Activated gamma-delta T cell treated with anti-CD3 and anti-CD28 coated beads, Interleukin-2, amount 50 U/mL, for 16 hours (primary cell): Measurements from ENCODE around the gene RHBDL1.

Experiments used
- DNase-seq: peaks from one replicate; pipeline ENCODE4 v3.0.0-alpha.2; 2020; ENCODE audit warnings: low read depth

Gene RHBDL1

DNA sequence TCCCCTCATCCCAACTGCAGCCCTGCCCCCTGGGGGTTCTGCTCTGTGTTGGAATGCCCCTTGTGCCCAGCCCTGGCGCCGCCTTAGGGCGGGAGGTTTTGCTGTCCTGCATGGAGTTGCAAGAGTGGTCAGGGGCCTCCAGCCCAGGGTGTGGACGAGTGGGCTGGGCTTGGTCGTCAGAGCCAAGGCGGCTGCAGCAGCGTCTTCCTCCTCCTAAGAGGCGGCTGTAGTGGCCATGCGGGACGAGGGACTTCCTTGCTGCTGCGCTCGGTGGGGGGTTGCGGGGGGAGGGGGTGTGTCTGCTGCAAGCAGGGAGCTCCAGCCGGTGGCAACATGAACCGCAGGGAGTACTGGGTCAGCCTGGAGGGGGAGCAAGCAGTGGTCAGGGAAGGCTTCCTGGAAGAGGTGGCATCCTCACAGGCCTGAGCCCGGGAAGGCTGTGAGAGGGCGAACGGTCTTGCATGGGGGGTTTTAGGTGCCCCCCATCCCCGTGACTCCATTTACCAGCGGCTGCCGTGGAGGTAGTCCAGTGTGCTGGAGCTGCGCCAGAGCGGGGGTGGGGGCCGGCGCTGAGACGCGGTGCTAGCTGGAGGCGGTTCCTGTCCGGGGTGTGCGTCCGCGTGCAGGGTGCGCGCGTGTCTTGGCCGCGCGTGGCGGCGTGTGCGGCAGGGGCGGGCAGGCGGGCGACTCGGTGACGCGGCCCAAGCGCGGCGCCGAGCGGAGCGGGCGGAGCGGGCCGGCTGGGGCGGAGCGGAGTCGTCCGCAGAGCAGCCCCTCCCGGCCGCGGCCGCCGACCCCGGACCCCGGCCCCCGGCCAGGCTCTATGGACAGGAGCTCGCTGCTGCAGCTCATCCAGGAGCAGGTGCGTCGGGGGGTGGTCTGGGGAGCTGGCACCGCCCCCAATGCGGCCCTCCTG lies at the start of gene RHBDL1:
Gene RHBDL1, plus strand, starts transcription at position 704 of the 916 bp plus-strand sequence. Its CDS starts 120 bp downstream, at position 824.
- no peak for DNase-seq

DNA sequence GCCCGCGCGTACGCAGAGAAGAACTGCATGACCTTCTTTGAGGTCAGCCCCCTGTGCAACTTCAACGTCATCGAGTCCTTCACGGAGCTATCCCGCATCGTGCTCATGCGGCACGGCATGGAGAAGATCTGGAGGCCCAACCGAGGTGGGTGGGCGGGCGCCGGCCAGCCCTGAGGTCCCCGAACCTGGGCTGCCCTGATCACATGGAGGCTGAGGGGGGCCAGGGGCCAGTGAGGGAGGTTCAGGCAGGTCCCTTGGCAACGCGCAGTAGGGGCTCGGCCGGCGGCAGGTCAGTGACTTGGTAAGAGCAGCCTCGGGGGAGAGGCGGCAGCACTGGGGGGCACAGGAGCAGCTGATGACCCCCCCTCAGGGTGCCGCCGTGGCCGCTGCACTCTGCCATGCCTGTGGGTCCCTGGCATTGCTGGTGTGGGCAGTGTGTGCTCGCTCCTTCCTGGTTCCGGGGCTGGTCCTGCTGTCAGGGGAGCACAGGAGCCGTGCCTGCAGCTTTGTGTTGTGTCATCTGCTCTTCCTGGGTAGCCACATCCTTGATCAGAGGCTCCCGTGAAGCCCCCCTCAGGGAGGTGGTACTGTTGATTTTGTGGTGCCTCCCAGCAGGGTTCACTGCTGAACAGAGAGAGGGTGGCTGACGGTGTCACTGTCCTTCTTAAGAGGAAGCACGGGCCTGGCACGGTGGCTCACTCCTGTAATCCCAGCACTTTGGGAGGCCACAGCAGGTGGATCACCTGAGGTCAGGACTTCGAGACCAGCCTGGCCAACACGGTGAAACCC lies 49.3 kb upstream of the RHBDL1 start:
- no peak for DNase-seq

DNA sequence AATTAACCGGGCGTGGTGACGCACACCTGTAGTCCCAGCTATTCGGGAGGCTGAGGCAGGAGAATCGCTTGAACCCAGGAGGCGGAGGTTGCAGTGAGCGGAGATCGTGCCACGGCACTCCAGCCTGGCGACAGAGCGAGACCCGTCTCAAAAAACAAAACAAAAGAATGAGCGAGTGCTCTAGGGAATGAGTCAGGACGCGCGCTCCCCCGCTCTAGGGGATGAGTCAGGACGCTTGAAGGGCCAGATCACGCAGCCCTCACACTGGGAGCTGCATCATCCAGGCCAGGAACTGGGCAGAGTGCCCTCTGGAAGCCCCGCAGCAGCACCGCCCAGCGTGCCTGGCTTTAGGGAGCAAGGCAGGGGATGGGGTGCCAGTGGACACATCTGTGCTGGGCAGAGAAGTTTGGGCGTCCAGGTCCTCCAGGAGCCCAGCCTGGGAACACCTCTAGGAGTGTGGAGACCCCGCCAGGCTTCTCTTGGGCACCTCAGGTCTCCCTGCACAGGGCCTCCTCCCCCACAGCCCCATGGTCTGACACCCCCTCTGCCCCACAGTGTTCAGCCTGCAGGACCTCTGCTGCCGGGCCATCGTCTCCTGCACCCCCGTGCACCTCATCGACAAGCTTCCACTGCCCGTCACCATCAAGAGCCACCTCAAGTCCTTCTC lies 48.6 kb upstream of the RHBDL1 start:
- DNase-seq = no peak

DNA sequence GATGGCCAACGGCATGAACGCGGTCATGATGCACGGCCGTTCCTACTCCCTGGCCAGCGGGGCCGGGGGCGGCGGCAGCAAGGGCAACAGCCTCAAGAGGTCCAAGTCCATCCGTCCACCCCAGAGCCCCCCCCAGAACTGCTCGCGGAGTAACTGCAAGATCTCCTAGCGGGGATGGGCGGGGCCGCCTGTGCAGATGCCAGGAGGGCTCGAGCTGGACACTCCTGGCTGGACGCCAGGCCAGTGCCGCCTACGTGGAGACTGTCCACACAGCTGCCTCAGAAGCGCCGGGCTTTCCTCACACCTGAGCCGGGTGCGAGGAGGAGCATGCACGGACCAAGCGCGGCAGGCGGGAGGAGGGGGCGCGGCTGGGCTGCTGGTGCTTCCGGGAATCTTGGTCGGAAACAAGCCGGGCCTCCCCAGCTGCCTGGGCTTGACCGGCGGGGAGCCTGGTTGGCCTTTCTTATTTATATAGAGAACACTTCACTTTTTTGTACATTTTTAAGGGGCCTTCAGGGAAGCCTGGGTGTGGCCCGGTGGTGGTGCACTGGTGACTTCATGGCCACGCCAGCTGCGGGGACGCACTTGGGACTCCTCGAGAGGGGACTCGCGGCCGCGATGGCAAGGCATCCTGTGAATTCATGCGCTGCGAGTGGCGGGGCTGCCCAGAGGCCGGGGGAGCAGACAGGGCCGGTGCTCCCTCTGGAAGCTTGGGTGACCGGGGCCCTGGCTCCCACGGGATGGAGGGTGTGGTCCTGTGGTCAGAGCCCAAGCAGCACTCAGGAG lies 47.8 kb upstream of the RHBDL1 start:
- no peak for DNase-seq

DNA sequence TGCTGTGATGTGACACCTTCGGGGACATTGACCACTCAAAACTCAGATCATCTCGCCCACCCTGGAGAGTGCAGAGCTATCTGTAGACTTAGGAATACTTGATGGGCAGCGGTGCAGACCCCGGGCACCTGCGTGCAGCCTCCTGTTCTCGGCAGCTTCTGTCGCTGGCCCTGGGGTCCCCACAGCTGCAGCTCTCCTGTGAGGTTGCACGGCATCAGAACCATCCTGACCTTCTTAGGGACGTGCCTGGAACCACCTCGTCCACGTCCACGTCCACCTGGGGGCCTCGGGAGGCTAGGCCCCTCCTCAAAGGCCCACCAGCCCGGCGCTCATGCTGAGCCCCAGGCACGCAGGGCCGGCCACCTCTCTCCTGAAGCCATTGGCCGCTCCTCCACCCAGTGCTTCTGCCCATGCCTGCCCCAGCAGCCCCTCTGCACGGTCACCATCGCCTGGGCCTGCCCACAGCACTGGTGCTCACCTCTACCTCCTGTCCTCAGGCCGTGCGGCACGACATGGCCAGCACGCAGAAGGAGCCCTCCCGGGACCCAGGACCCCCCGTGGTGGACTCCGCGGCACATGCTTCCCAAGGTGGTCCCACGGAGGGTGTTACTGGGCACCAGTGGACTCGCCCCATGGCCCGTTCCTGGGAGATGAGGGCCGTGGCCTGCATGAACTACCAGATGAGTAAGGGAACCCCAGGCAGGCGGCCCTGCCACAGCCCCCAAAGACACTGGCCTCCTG lies 47.0 kb upstream of the RHBDL1 start:
- DNase-seq = no peak

GRCh38 chr16:629185-629832 lies 46.2 kb upstream of the RHBDL1 start:
- DNase-seq = no peak

- DNase-seq = no peak
Measured at GRCh38 chr16:629833-630248, 45.6 kb upstream of the RHBDL1 start.

- no peak for DNase-seq
Measured at GRCh38 chr16:630249-630814, 45.1 kb upstream of the RHBDL1 start.

DNA sequence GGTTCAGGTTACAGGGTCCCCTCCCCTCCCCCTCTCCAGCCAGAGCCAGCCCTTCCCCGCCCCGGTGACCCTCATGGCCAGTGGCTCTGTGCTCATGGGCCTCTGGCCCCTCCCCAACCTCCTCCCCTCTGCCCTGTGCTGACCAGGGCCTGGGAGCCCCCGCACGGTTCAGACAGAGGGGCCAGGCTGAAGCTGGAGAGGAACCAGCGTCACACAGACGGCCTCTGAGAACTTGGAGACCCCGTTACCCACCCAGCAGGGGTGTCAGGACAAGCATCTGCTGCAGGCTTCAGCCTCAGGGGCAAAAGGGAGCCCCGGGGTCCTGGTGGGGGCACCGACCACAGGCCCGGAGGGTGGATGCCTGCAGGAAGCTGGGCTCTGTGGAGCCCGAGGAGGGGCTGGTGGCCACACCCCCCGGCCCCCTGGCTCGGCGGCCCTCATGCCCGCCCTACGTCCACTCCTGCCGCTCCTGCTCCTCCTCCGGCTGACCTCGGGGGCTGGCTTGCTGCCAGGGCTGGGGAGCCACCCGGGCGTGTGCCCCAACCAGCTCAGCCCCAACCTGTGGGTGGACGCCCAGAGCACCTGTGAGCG lies 44.6 kb upstream of the RHBDL1 start, which contains the start of gene WFIKKN1:
Gene WFIKKN1, plus strand, starts transcription at position 171 of the 591 bp plus-strand sequence. Its CDS starts 269 bp downstream, at position 440.
- no peak for DNase-seq

- DNase-seq = no peak
Measured at GRCh38 chr16:631808-632358, 43.6 kb upstream of the RHBDL1 start.

- no peak for DNase-seq
Measured at GRCh38 chr16:632486-633335, 42.8 kb upstream of the RHBDL1 start.

- DNase-seq = no peak
Measured at GRCh38 chr16:633336-634050, 42.0 kb upstream of the RHBDL1 start.

- DNase-seq = no peak
Measured at GRCh38 chr16:634051-634670, 41.3 kb upstream of the RHBDL1 start.

DNA sequence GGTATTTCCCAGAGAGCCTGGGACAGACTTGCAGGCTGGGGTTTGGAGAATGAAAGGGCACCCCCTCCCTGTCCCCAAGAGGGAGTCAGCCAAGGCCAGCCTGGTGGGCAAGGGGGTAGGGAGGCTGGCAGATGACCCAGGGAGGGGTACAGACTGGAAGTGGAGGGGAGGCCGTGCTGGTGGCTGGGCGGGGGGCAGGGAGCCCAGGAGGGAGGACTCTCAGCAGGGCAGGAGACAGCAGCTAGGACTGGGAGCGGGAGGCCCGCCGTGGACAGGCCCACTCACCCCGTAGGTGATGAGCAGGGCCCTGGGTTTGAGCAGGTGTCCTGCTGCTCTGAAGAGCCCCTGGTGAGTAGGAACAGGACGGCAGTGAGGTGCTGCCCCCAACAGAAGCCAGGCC lies 40.5 kb upstream of the RHBDL1 start:
- DNase-seq = no peak

GRCh38 chr16:635573-636205 lies 39.8 kb upstream of the RHBDL1 start:
- no peak for DNase-seq

DNA sequence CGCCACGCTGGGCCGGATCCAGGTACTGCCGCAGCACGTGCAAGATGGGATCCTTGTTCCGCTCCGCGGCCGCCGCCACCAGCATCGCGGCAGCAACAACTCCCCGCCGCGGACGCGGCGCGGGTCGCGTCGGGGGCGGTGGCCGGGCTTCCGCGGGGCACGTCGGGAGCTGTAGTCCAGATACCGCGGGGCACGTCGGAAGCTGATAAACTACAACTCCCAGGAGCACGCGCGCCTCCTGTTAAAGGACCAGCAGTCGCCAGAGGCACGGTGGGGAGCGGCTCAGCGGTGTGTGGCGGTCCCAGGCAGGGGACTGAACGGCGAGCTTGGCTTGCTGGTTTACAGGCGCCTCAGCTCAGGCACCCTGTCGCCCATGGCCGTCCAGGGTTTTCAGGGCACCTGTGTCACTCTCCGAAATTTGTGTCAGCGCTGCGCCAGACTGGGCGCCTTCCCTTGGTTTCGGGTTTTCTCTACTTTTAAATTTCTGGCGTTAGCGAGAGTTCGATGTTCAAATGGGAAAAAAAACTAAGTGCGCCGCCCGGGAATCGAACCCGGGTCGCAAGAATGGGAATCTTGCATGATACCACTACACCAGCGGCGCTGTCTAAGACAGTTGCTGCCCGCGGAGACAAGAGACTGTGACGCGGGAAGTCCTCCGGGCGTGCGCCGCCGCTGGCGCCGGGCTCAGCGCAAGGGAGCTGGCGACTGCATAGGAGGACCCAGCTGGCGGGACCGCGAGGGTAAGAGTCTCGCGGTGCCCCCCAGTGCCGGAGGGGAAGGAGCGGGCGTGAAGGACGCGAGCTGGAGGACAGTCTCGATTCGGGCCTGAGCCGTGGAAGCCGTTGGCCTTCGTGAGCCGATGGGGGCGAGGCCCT lies 39.0 kb upstream of the RHBDL1 start, which contains the start of gene METTL26:
Gene METTL26, minus strand, starts transcription at position 100 of the 875 bp plus-strand sequence. Its CDS starts 15 bp downstream, at position 85.
- peak; percentile 87 for DNase-seq
